GM18520 (cell line): ENCODE measurements around the gene OTOR.
A peak's percentile ranks its signal among the peaks of the same experiment; 100 is the strongest.

Experiments
- ATAC-seq: cut with Tn5 transposase; IDR thresholded peaks from one replicate; pipeline ENCODE4 v1.9.1; 2021; ENCODE audit not compliant: unreplicated experiment

OTOR gene, protein sequence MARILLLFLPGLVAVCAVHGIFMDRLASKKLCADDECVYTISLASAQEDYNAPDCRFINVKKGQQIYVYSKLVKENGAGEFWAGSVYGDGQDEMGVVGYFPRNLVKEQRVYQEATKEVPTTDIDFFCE

GRCh38 chr20:16748308-16748900, at the start of gene OTOR:
TSS of gene OTOR (plus strand) at chr20:16748358. CDS start at chr20:16748402, 44 bp downstream.
- ATAC-seq = no peak

DNA sequence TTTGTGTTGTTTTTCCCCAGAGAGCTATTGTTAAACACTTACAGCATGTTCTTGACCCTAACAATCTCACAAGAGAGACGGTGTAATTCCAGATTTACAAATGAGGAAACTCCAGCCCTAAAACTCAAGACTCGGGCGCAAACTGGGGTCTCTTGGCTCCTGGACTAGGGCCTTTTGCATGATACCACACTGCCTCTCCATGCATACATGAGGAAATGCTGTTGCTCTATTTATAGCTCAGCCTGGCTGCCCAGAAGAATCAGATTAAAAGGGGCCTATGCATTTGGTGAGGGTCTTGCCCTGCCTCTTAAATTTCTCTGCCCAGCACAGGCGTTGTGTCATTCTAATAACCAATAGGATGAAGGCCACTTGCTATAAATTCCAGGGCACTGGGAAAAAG, 48.9 kb upstream of the OTOR start:
- no peak for ATAC-seq

GRCh38 chr20:16701296-16701695, 46.9 kb upstream of the OTOR start:
- no peak for ATAC-seq

GRCh38 chr20:16703570-16703969, 44.6 kb upstream of the OTOR start:
- ATAC-seq = no peak

DNA sequence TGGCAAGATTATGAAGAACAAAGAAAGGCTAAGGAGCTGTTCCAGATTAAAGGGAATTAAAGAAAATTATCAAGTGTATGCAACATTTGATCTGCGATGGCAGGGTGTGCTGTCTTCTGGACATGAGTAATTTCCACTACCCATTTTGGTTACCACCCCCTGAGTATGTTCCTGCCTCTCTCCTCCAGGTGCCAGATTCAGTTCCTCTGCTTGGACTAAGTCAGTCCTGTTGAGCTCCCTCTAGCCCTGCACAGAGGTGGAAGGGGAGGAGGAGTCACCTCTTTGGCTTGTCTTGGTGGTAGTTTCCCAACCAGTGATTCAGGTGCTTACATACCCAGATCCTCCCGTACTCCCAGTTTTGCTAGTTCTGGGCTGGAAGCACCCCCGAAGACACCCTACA, 40.5 kb upstream of the OTOR start:
- no peak for ATAC-seq

GRCh38 chr20:16708602-16709001, 39.6 kb upstream of the OTOR start:
- ATAC-seq = no peak

GRCh38 chr20:16709017-16709416, 39.1 kb upstream of the OTOR start:
- ATAC-seq = peak; percentile 79

- no peak for ATAC-seq
These were observed 37.4 kb upstream of the OTOR start for GRCh38 chr20:16710781-16711180.

GRCh38 chr20:16711661-16712258, 36.4 kb upstream of the OTOR start:
- no peak for ATAC-seq

DNA sequence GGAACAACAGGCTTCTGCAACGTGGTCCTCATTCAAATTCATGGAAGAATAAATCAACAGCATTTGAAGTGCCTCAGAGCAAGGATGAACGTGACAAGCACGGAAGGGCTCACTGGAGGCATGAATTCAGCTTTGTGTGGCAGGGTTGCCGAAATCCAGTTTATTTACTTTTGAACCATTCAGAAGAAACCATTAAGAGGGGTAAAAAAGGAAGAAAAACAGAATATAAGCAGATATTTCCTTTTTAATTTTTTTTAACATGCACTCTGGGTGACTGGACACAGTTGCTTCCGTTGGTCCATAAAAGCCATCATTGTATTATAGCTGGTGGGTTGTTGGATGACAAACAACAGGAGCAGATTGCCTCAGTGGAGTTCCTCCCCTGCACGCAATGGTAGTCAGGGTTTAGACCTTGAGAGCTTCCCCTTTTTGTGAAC, 35.6 kb upstream of the OTOR start:
- ATAC-seq = no peak

- ATAC-seq = no peak
These were observed 35.1 kb upstream of the OTOR start for GRCh38 chr20:16713066-16713465.

- ATAC-seq = no peak
These were observed 33.9 kb upstream of the OTOR start for GRCh38 chr20:16714242-16714641.

DNA sequence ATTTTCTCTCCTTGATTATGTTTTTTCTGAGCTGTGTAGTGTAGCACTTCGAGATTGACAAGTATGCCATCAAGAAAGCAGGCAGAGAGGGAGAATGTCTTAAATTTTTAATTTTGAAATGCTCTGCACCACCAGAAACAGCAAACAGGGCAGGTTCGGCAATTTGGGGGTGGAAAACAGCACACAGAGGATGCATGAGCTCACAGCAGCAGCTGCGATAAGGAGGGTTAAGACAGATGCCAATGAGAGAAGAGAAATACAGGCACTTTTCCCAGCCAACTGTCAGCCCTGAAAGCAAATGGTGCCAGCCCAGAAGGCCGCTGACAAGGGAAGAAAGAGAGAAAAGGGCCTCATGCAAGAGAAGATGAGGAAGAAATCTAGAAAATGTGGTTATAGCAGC, 33.4 kb upstream of the OTOR start:
- no peak for ATAC-seq

- ATAC-seq = no peak
These were observed 28.7 kb upstream of the OTOR start for GRCh38 chr20:16719421-16719820.

DNA sequence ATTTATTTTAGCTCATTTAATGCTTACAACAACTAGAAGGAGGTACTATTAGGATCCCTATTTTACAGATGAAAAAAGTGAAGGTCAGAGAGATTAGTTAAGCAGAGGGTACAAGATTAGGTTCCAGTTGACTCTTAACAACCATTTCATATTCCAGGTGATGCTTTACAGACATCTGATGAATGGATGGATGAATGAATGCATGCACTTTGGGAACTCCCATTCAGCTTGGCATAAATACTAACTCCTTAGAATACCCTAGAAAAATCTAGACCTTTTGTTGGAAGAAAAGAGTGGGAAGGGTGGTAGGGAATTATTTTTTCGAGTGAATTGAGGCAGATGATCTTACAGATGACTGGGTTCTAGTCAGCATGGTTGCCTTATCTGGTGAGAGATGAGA, 19.1 kb upstream of the OTOR start:
- ATAC-seq = no peak

DNA sequence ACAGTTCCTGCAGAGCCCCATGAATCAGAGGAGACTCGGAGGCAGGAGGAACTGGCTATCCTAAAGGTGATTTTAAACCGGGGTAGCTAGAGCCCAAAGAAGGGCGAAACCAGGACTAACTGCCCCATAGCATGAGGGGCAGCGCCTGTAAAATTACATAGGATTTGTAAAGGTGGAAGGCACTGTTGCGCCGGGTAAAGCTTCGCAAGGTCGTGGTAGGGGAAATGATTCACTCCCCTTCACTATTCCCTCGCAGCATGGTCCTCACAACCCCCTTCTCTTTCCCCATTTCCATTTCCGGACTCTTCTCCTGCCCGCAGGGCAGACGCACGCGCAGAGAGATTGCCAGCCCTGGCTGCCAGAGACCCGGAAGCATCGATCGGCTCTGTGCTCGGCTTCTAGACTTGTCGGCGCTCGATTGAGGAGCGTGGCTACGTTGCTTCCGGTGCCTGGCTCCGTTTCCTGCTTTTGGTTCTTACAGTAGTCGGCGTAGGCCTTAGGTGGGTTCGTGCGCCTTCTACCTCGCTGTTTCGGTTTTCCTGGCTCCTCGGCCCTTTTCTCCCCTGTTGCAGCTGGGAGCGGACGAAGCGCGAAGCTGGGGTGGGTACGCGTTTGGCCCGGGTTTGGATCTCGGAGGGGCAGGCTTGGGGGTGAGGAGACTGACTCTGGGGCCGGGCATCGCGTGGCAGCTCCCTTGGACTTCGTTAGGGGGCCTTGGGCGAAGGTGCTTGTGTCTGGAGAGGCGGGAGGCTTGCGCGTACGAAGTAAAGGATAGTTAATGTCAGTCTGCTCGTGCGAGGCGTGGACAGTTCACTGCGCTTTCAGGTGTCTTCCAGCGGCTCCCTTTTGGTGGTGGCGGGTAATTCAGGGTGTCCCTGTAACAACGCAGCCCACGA, 18.3 kb upstream of the OTOR start, which contains the start of gene SNRPB2:
Gene SNRPB2, plus strand, starts transcription at position 462 of the 896 bp plus-strand sequence. CDS start 1,677 bp downstream, outside the sequence.
- peak; percentile 99 for ATAC-seq

DNA sequence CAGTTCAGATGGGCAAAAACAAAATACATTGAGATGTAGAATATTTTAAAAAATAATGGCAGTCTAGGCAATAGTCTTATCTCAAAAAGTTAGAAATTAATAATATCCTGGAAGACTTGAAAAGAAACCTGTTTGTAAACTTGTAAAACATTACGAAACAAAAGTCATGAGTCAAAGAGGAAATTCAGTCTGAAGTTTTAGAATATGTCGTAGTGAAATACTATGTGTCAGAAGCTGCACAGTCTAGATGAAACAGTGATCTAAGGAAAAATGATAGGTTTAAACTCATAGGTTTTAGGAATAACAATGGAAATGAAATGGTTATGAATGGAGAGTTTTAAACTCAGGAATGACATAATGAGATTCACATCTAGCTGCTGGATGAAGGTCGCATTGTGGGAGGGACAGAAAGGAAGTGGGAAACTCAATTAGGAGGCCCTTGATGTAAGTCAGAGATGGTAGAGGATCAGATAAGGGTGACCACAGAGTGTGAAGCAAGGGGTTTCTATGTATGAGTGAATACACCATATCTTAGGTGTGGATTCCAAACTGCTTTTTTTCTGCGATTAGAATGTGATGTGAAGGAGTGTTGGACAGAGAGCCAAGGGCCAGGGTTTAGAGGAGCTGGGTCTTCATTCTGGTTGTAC, 15.5 kb upstream of the OTOR start:
- no peak for ATAC-seq

DNA sequence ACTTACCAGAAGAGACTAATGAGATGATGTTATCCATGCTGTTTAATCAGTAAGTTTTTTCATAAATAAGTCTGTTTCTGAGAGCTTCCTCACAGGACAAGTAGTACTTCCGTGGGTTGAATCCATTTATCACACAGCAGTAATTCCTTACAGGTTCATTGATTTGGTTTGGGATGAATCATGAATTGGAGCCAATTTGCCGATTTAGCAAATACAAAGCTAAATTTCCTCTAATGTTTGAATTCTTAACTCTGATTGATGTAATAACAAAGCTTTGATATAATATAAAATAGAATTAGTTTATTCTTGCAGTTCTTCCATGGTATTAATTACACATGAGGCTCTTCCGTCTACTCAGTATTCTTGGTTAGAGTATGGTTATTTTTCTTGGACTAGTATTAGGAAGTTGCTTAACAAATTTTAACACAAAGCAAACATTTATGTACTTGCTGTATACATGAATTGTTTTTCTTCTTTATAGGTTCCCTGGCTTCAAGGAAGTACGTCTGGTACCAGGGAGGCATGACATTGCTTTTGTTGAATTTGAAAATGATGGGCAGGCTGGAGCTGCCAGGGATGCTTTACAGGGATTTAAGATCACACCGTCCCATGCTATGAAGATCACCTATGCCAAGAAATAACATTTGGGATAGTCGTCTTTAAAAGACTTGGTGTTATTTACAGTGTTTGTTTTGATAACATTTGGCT, 7.6 kb upstream of the OTOR start:
- no peak for ATAC-seq

DNA sequence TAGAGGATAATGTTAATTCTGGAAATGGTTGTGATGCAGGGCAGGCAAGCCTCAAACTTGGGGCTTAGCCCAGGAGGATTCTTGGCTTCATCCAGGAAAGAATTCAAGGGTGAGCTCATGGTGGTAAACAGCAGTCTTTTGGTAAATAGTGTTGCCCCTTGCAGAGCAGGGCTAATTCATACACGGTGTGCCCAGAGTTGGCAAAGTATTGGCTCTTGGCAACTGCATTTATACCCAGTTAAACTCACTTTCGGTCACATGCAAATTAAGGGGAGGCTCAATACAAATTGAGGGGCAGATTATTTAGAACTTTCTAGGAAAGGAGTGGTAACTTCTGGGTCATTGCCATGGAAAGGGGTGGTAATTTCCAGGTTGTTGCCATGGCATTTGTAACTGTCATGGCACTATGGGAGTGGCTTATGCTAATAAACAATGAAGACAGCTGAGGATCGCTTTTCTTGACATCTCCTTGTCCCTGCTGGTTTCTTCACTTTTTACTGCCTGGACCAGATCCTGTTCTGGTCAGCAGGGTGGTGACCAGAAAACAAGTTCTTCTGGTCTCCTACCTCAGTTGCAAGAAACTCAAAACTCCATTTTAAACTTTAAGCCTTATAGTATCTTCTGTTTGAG, 3.9 kb upstream of the OTOR start:
- no peak for ATAC-seq

GRCh38 chr20:16745204-16745603, 3.0 kb upstream of the OTOR start:
- ATAC-seq = no peak
